ENCODE results near the gene FAF1.

The FAF1 gene

GRCh38 chr1:50739125-50739524 lies 220.9 kb downstream of the FAF1 start:
- TF ChIP-seq TAF1 (IDR thresholded peaks at IDR 0.05; ENCODE audit: low read depth) = no peak

GRCh38 chr1:50735443-50735842 lies 224.6 kb downstream of the FAF1 start:
- TF ChIP-seq TEAD4 (IDR thresholded peaks at IDR 0.05) (no peak), NFIC (IDR thresholded peaks at IDR 0.05) (no peak), FOXM1 (IDR thresholded peaks at IDR 0.05; ENCODE audit: borderline replicate concordance, low read depth) (no peak), ZBTB7A (IDR thresholded peaks at IDR 0.05; ENCODE audit: low read depth) (no peak), EGR1 (IDR thresholded peaks at IDR 0.05) (no peak), RAD21 (IDR thresholded peaks at IDR 0.05; ENCODE audit: low read depth) (peak; percentile 8; the same call in 1 of the 2 replicates), CEBPB (IDR thresholded peaks at IDR 0.05) (no peak)

- TF ChIP-seq USF1 (IDR thresholded peaks at IDR 0.05) = no peak
- TF ChIP-seq EP300 (IDR thresholded peaks at IDR 0.05; ENCODE audit: borderline replicate concordance) = no peak
- TF ChIP-seq TEAD4 (IDR thresholded peaks at IDR 0.05) = no peak
- no peak for TF ChIP-seq CREB1 (IDR thresholded peaks at IDR 0.05; ENCODE audit: low read depth)
- TF ChIP-seq TAF1 (IDR thresholded peaks at IDR 0.05; ENCODE audit: low read depth) = no peak
- TF ChIP-seq CEBPB (IDR thresholded peaks at IDR 0.05) = no peak
- no peak for TF ChIP-seq FOXM1 (IDR thresholded peaks at IDR 0.05; ENCODE audit: borderline replicate concordance, low read depth)
- TF ChIP-seq TCF12 (IDR thresholded peaks at IDR 0.05; ENCODE audit: low read depth) = no peak
- no peak for TF ChIP-seq YY1 (IDR thresholded peaks at IDR 0.05; ENCODE audit: low read depth)
- no peak for TF ChIP-seq NFIC (IDR thresholded peaks at IDR 0.05)
- TF ChIP-seq ZBTB7A (IDR thresholded peaks at IDR 0.05; ENCODE audit: low read depth) = no peak
Measured at GRCh38 chr1:50724626-50725286, 235.3 kb downstream of the FAF1 start.

GRCh38 chr1:50720457-50721053 lies 239.5 kb downstream of the FAF1 start:
- TF ChIP-seq REST (IDR thresholded peaks at IDR 0.05; ENCODE audit: low read depth) = no peak
- TF ChIP-seq CEBPB (IDR thresholded peaks at IDR 0.05) = no peak
- TF ChIP-seq YY1 (IDR thresholded peaks at IDR 0.05; ENCODE audit: low read depth) = no peak
- TF ChIP-seq NFIC (IDR thresholded peaks at IDR 0.05) = no peak
- no peak for TF ChIP-seq FOXM1 (IDR thresholded peaks at IDR 0.05; ENCODE audit: borderline replicate concordance, low read depth)
- TF ChIP-seq RAD21 (IDR thresholded peaks at IDR 0.05; ENCODE audit: low read depth) = no peak
- no peak for TF ChIP-seq EGR1 (IDR thresholded peaks at IDR 0.05)
- TF ChIP-seq ZBTB7A (IDR thresholded peaks at IDR 0.05; ENCODE audit: low read depth) = no peak
- no peak for TF ChIP-seq TCF12 (IDR thresholded peaks at IDR 0.05; ENCODE audit: low read depth)
- no peak for TF ChIP-seq CREB1 (IDR thresholded peaks at IDR 0.05; ENCODE audit: low read depth)
- TF ChIP-seq USF1 (IDR thresholded peaks at IDR 0.05) = no peak

GRCh38 chr1:50719126-50719525 lies 240.9 kb downstream of the FAF1 start:
- TF ChIP-seq YY1 (IDR thresholded peaks at IDR 0.05; ENCODE audit: low read depth) (no peak), EP300 (IDR thresholded peaks at IDR 0.05; ENCODE audit: borderline replicate concordance) (no peak), EGR1 (IDR thresholded peaks at IDR 0.05) (no peak), TCF12 (IDR thresholded peaks at IDR 0.05; ENCODE audit: low read depth) (no peak), TAF1 (IDR thresholded peaks at IDR 0.05; ENCODE audit: low read depth) (no peak)

GRCh38 chr1:50717327-50717726 lies 242.7 kb downstream of the FAF1 start:
- TF ChIP-seq TAF1 (IDR thresholded peaks at IDR 0.05; ENCODE audit: low read depth) = no peak
- TF ChIP-seq CEBPB (IDR thresholded peaks at IDR 0.05) = no peak
- TF ChIP-seq TEAD4 (IDR thresholded peaks at IDR 0.05) = no peak
- no peak for TF ChIP-seq EGR1 (IDR thresholded peaks at IDR 0.05)
- no peak for TF ChIP-seq EP300 (IDR thresholded peaks at IDR 0.05; ENCODE audit: borderline replicate concordance)
- TF ChIP-seq REST (IDR thresholded peaks at IDR 0.05; ENCODE audit: low read depth) = no peak
- no peak for TF ChIP-seq TCF12 (IDR thresholded peaks at IDR 0.05; ENCODE audit: low read depth)
- no peak for TF ChIP-seq ZBTB7A (IDR thresholded peaks at IDR 0.05; ENCODE audit: low read depth)
- TF ChIP-seq YY1 (IDR thresholded peaks at IDR 0.05; ENCODE audit: low read depth) = no peak
- no peak for TF ChIP-seq MAX (IDR thresholded peaks at IDR 0.05)
- TF ChIP-seq CREB1 (IDR thresholded peaks at IDR 0.05; ENCODE audit: low read depth) = no peak
- TF ChIP-seq NFIC (IDR thresholded peaks at IDR 0.05) = no peak
- TF ChIP-seq RAD21 (IDR thresholded peaks at IDR 0.05; ENCODE audit: low read depth) = no peak
- TF ChIP-seq FOXM1 (IDR thresholded peaks at IDR 0.05; ENCODE audit: borderline replicate concordance, low read depth) = no peak
- no peak for TF ChIP-seq USF1 (IDR thresholded peaks at IDR 0.05)
